ENCODE results near the gene USP13.

USP13 gene

GRCh38 chr3:179676081-179676480 lies 23.2 kb downstream of the USP13 start:
- Histone ChIP-seq H3K4me1 (ENCODE audit: control insufficient read depth, insufficient read depth, low read depth, low read length) (peaks cover 10% of the 10 kb centered on the region), H3K27ac (ENCODE audit: low read length, poor library complexity, severe bottlenecking) (peak overlapping the region; percentile 8), H3K23ac (ENCODE audit: low read length in 2 of 2) (no peak overlapping the region), H2AFZ (ENCODE audit: low read depth, low read length) (no peak overlapping the region), H3K14ac (ENCODE audit: low read length in 2 of 2) (no peak overlapping the region), H3K79me1 (replicated peaks; ENCODE audit: low read length, poor library complexity, severe bottlenecking) (peaks cover 4% of the 10 kb centered on the region), H2AK5ac (ENCODE audit: low read length, severe bottlenecking) (no peak overlapping the region), H3K36me3 (ENCODE audit: control insufficient read depth in 1 of 2, insufficient read depth in 2 of 2, low read depth in 1 of 2, low read length in 2 of 2) (peaks cover 0 to 2% of the 10 kb centered on the region in 2 experiments), H2BK120ac (ENCODE audit: low read depth, low read length) (peak overlapping the region; percentile 58), H2BK12ac (ENCODE audit: low read length in 2 of 2) (no peak overlapping the region), H3K4me2 (ENCODE audit: low read length, poor library complexity, severe bottlenecking) (no peak overlapping the region), H4K8ac (ENCODE audit: low read length) (no peak overlapping the region), H3K4ac (ENCODE audit: low read depth in 1 of 2, low read length in 2 of 2) (no peak overlapping the region), H4K91ac (ENCODE audit: low read length) (no peak overlapping the region), H3K9ac (ENCODE audit: low read length) (no peak overlapping the region), H3K9me3 (ENCODE audit: control insufficient read depth, low read length) (no peaks in the 10 kb centered on the region), H3K18ac (ENCODE audit: low read depth in 1 of 2, low read length in 2 of 2) (no peak overlapping the region), H3K4me3 (ENCODE audit: insufficient read depth in 1 of 2, low read depth in 1 of 2, low read length in 2 of 2) (no peak overlapping the region), H3K27me3 (ENCODE audit: control insufficient read depth in 1 of 2, insufficient read depth in 1 of 2, low read length in 2 of 2) (no peaks in the 10 kb centered on the region), H2BK5ac (ENCODE audit: low read depth, low read length, poor library complexity, severe bottlenecking) (no peak overlapping the region), H2BK15ac (ENCODE audit: low read depth, poor library complexity, severe bottlenecking) (no peak overlapping the region)
- 92% methylated on average over 5 of the region's 5 CpGs for WGBS
- DNase-seq: no peak

DNA sequence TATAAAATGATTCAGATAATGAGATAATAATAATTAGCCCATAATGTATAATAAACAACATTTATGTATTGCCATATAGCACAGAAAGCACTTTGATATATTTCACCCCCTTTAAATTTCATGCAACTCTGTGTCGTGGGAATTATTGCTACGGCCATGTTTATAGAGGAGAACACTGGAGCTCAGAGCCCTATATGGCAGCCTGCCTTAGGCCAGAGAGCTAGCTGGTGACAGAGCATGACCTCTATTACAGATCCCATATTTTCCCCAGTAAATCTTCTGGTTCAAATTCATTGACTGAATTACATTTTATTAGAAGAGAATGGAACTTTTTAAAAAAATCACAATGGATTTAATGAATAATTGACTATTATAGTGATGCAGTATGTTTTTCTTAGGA lies 25.0 kb downstream of the USP13 start:
- 89% methylated on average over 2 of the region's 2 CpGs for WGBS
- H3K9me3 ChIP-seq (ENCODE audit: control insufficient read depth, low read length): no peaks in the 10 kb centered on the region

DNA sequence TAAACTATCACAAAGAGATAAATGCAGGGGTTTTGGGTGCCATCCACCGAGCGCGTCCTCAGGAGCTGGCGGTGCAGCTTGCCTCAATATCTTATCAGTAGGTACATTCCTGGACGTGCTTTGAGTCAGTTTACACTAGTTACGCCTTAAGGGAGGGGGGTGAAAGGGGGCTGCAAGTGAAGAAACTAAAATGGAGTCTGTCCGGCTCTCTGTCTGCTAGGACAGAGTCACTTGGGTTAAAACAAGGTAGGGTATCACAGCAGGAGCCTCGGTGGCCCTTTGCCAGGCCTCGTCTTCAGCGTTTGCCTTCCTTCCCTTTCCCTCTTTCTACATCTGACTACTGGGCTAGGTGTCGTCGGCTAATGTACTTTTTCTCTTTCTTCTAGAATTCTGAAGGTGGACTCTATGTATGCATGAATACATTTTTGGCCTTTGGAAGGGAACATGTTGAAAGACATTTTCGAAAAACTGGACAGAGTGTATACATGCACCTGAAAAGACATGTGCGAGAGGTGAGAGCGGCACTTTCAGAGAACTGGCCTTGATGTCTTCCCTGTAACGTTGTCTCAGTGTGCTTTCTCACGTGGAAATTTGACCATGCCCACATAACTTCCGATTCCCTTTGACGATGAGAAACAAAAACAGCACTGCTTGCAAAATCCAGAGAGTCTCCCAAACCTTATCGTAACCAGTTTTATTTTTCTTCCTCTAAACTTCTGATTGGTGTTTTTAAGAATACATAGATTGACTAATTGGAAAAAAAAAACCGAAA lies 28.8 kb downstream of the USP13 start:
- Histone ChIP-seq H3K9me3 (ENCODE audit: control insufficient read depth, low read length) (no peaks in the 10 kb centered on the region), H3K9ac (ENCODE audit: low read length) (peak overlapping the region; percentile 74), H3K4me3 (ENCODE audit: insufficient read depth in 1 of 2, low read depth in 1 of 2, low read length in 2 of 2) (peak overlapping the region in 1 of 2 experiments; percentile 71), H4K91ac (ENCODE audit: low read length) (no peak overlapping the region), H2AK5ac (ENCODE audit: low read length, severe bottlenecking) (peak overlapping the region; percentile 42), H3K27ac (ENCODE audit: low read length, poor library complexity, severe bottlenecking) (no peak overlapping the region), H2BK5ac (ENCODE audit: low read depth, low read length, poor library complexity, severe bottlenecking) (no peak overlapping the region), H2BK15ac (ENCODE audit: low read depth, poor library complexity, severe bottlenecking) (no peak overlapping the region), H3K27me3 (ENCODE audit: control insufficient read depth in 1 of 2, insufficient read depth in 1 of 2, low read length in 2 of 2) (no peaks in the 10 kb centered on the region), H3K4ac (ENCODE audit: low read depth in 1 of 2, low read length in 2 of 2) (no peak overlapping the region), H3K79me1 (replicated peaks; ENCODE audit: low read length, poor library complexity, severe bottlenecking) (peaks cover 8% of the 10 kb centered on the region), H3K23ac (ENCODE audit: low read length in 2 of 2) (no peak overlapping the region), H2BK120ac (ENCODE audit: low read depth, low read length) (no peak overlapping the region), H3K36me3 (ENCODE audit: control insufficient read depth in 1 of 2, insufficient read depth in 2 of 2, low read depth in 1 of 2, low read length in 2 of 2) (peaks cover 0 to 7% of the 10 kb centered on the region in 2 experiments), H3K18ac (ENCODE audit: low read depth in 1 of 2, low read length in 2 of 2) (no peak overlapping the region), H2AFZ (ENCODE audit: low read depth, low read length) (no peak overlapping the region), H3K4me1 (ENCODE audit: control insufficient read depth, insufficient read depth, low read depth, low read length) (peaks cover 4% of the 10 kb centered on the region), H3K4me2 (ENCODE audit: low read length, poor library complexity, severe bottlenecking) (no peak overlapping the region), H2BK12ac (ENCODE audit: low read length in 2 of 2) (no peak overlapping the region), H3K14ac (ENCODE audit: low read length in 2 of 2) (no peak overlapping the region), H4K8ac (ENCODE audit: low read length) (no peak overlapping the region)
- WGBS: 93% methylated on average over 17 of the region's 21 CpGs
- DNase-seq: no peak

More for the DNA sequence above, 25.0 kb downstream of the USP13 start:
- H4K91ac ChIP-seq (ENCODE audit: low read length): no peak overlapping the region
- H3K4me1 ChIP-seq (ENCODE audit: control insufficient read depth, insufficient read depth, low read depth, low read length): peaks cover 6% of the 10 kb centered on the region
- no peak for DNase-seq
- peaks cover 0 to 2% of the 10 kb centered on the region in 2 experiments for H3K36me3 ChIP-seq (ENCODE audit: control insufficient read depth in 1 of 2, insufficient read depth in 2 of 2, low read depth in 1 of 2, low read length in 2 of 2)
- no peak overlapping the region for H2BK5ac ChIP-seq (ENCODE audit: low read depth, low read length, poor library complexity, severe bottlenecking)
- no peak overlapping the region for H3K4me3 ChIP-seq (ENCODE audit: insufficient read depth in 1 of 2, low read depth in 1 of 2, low read length in 2 of 2)
- H2BK12ac ChIP-seq (ENCODE audit: low read length in 2 of 2): no peak overlapping the region
- H3K18ac ChIP-seq (ENCODE audit: low read depth in 1 of 2, low read length in 2 of 2): no peak overlapping the region
- H3K23ac ChIP-seq (ENCODE audit: low read length in 2 of 2): no peak overlapping the region
- no peak overlapping the region for H3K4ac ChIP-seq (ENCODE audit: low read depth in 1 of 2, low read length in 2 of 2)
- H3K14ac ChIP-seq (ENCODE audit: low read length in 2 of 2): no peak overlapping the region
- H3K79me1 ChIP-seq (replicated peaks; ENCODE audit: low read length, poor library complexity, severe bottlenecking): peaks cover 7% of the 10 kb centered on the region
- H3K4me2 ChIP-seq (ENCODE audit: low read length, poor library complexity, severe bottlenecking): no peak overlapping the region
- no peak overlapping the region for H3K9ac ChIP-seq (ENCODE audit: low read length)
- no peak overlapping the region for H2AFZ ChIP-seq (ENCODE audit: low read depth, low read length)
- H3K27ac ChIP-seq (ENCODE audit: low read length, poor library complexity, severe bottlenecking): no peak overlapping the region
- H2BK120ac ChIP-seq (ENCODE audit: low read depth, low read length): no peak overlapping the region
- no peak overlapping the region for H4K8ac ChIP-seq (ENCODE audit: low read length)
- no peaks in the 10 kb centered on the region for H3K27me3 ChIP-seq (ENCODE audit: control insufficient read depth in 1 of 2, insufficient read depth in 1 of 2, low read length in 2 of 2)
- H2AK5ac ChIP-seq (ENCODE audit: low read length, severe bottlenecking): no peak overlapping the region
- no peak overlapping the region for H2BK15ac ChIP-seq (ENCODE audit: low read depth, poor library complexity, severe bottlenecking)

DNA sequence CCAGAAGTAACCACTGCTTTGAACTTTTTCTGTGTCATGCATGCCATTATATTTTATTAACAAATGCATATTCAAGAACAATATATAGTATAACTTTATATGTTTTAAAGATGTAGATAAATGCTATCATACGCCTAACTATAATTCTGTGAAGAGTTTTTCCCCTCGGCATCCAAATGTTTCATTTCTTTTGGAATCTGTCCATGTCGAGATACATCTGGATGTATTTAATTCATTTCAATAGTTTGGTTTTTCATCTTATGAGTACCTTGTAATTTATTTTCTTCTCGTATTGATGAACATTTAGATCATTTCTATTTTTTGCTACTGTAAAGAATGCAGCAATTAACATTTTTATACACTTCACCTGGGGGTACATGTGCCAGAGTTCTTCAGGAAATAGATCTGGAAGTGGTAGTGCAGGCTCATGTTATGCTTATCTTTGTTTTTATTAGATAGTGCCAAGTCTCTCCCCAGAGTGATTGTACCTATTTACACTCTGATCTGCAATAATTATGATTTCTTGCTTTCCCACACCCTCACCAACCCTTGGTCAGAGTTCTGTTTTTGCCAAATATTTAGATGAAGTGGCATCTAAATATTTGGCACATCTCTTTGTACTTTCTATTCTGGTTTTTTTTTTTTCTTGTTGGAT lies 29.7 kb downstream of the USP13 start:
- no peak overlapping the region for H2BK120ac ChIP-seq (ENCODE audit: low read depth, low read length)
- no peak overlapping the region for H3K27ac ChIP-seq (ENCODE audit: low read length, poor library complexity, severe bottlenecking)
- H3K36me3 ChIP-seq (ENCODE audit: control insufficient read depth in 1 of 2, insufficient read depth in 2 of 2, low read depth in 1 of 2, low read length in 2 of 2): peaks cover under 1 to 7% of the 10 kb centered on the region in 2 experiments
- no peak overlapping the region for H2BK15ac ChIP-seq (ENCODE audit: low read depth, poor library complexity, severe bottlenecking)
- no peak overlapping the region for H3K4ac ChIP-seq (ENCODE audit: low read depth in 1 of 2, low read length in 2 of 2)
- no peak overlapping the region for H3K14ac ChIP-seq (ENCODE audit: low read length in 2 of 2)
- no peak overlapping the region for H2AFZ ChIP-seq (ENCODE audit: low read depth, low read length)
- no peak overlapping the region for H2BK12ac ChIP-seq (ENCODE audit: low read length in 2 of 2)
- H3K4me1 ChIP-seq (ENCODE audit: control insufficient read depth, insufficient read depth, low read depth, low read length): peaks cover 3% of the 10 kb centered on the region
- no peak overlapping the region for H3K4me2 ChIP-seq (ENCODE audit: low read length, poor library complexity, severe bottlenecking)
- H3K9ac ChIP-seq (ENCODE audit: low read length): peak overlapping the region; percentile 74
- DNase-seq: no peak
- H3K27me3 ChIP-seq (ENCODE audit: control insufficient read depth in 1 of 2, insufficient read depth in 1 of 2, low read length in 2 of 2): no peaks in the 10 kb centered on the region
- H4K91ac ChIP-seq (ENCODE audit: low read length): no peak overlapping the region
- H3K79me1 ChIP-seq (replicated peaks; ENCODE audit: low read length, poor library complexity, severe bottlenecking): peaks cover 11% of the 10 kb centered on the region
- H2AK5ac ChIP-seq (ENCODE audit: low read length, severe bottlenecking): no peak overlapping the region
- WGBS: 83% methylated on average over 2 of the region's 4 CpGs
- no peak overlapping the region for H3K4me3 ChIP-seq (ENCODE audit: insufficient read depth in 1 of 2, low read depth in 1 of 2, low read length in 2 of 2)
- no peaks in the 10 kb centered on the region for H3K9me3 ChIP-seq (ENCODE audit: control insufficient read depth, low read length)
- H2BK5ac ChIP-seq (ENCODE audit: low read depth, low read length, poor library complexity, severe bottlenecking): no peak overlapping the region
- no peak overlapping the region for H4K8ac ChIP-seq (ENCODE audit: low read length)
- no peak overlapping the region for H3K18ac ChIP-seq (ENCODE audit: low read depth in 1 of 2, low read length in 2 of 2)
- no peak overlapping the region for H3K23ac ChIP-seq (ENCODE audit: low read length in 2 of 2)

Data from mesenchymal stem cell (in vitro differentiated cells and primary cell).